NCI-H187 treated with DMSO at 0.1 percent for 48 hours (cell line): ENCODE data around the gene SALL1.

Source experiments
- DNase-seq: peaks from one replicate; lab custom pipeline; 2025; lab: John Stamatoyannopoulos, UW

Gene SALL1

GRCh38 chr16:51111759-51112158, 39.3 kb downstream of the SALL1 start:
- no peak for DNase-seq

GRCh38 chr16:51110700-51111157, 40.3 kb downstream of the SALL1 start:
- DNase-seq = no peak

GRCh38 chr16:51109173-51109572, 41.9 kb downstream of the SALL1 start:
- DNase-seq = no peak

GRCh38 chr16:51107742-51108141, 43.3 kb downstream of the SALL1 start:
- no peak for DNase-seq

- DNase-seq = no peak
These were observed 44.5 kb downstream of the SALL1 start for GRCh38 chr16:51106535-51106934.

GRCh38 chr16:51103590-51103989, 47.5 kb downstream of the SALL1 start:
- no peak for DNase-seq

GRCh38 chr16:51097729-51098128, 53.3 kb downstream of the SALL1 start:
- DNase-seq = no peak

- no peak for DNase-seq
These were observed 55.0 kb downstream of the SALL1 start for GRCh38 chr16:51095890-51096626.

- no peak for DNase-seq
These were observed 55.8 kb downstream of the SALL1 start for GRCh38 chr16:51095084-51095881.

- DNase-seq = no peak
These were observed 57.3 kb downstream of the SALL1 start for GRCh38 chr16:51093726-51094280.
